Gastrocnemius medialis (tissue), 4 donors: ENCODE results near the gene SOX1. TPM values are rescaled to one million over a fixed set of nuclear protein-coding genes. Genes with fewer than 3 reads are reported as not detected.

ENCODE experiments used
- ATAC-seq, 2 donors: fragments of 150-250 bp; one replicate each; pipeline ENCODE4 v1.9.1; 2016
- DNase-seq, 2 donors: peaks; one replicate each; pipeline ENCODE4 v3.0.0-alpha.2; 2019
- H3K27ac ChIP-seq, 4 donors: fragments of 200-600 bp; sonication (generic); 1 replicate in 1 of 4; 2 replicates in 3 of 4; pipeline ENCODE4 v1.5.1; 2016 to 2018; ENCODE audit warnings: mild to moderate bottlenecking in 2 of 4, moderate library complexity in 1 of 4
- H3K27me3 ChIP-seq, 3 donors: fragments of 200-600 bp; sonication (generic) in 2 of 3; 1 replicate in 1 of 3; 2 replicates in 2 of 3; pipeline versions ENCODE4 v1.5.1 to v1.6.0; 2016 to 2019; ENCODE audit warnings: mild to moderate bottlenecking in 1 of 3, moderate library complexity in 1 of 3
- H3K36me3 ChIP-seq, 2 donors: fragments of 200-600 bp; sonication (generic) in 1 of 2; one replicate each; pipeline ENCODE4 v1.5.1; 2017 to 2018
- H3K4me1 ChIP-seq, 2 donors: fragments of 200-600 bp; sonication (generic) in 1 of 2; one replicate each; pipeline ENCODE4 v1.5.1; 2016 to 2017; ENCODE audit warnings: mild to moderate bottlenecking in 2 of 2
- H3K4me3 ChIP-seq, 4 donors: fragments of 200-600 bp; sonication (generic) in 3 of 4; 1 replicate in 1 of 4; 2 replicates in 3 of 4; pipeline ENCODE4 v1.5.1; 2016 to 2019; ENCODE audit warnings: mild to moderate bottlenecking in 2 of 4
- H3K9me3 ChIP-seq, 3 donors: fragments of 200-600 bp; sonication (generic) in 2 of 3; 1 replicate in 1 of 3; 2 replicates in 2 of 3; pipeline ENCODE4 v1.5.1; 2016 to 2019
- POLR2A ChIP-seq, 2 donors: fragments of 450-650 bp; IDR thresholded peaks; one replicate each; pipeline ENCODE4 v1.6.1; 2017; ENCODE audit warnings: antibody characterized with exemption in 2 of 2, mild to moderate bottlenecking in 2 of 2, moderate library complexity in 2 of 2
- in situ Hi-C, 4 donors: fragments of 200-750 bp; cut with MboI; loops; one replicate each; pipeline versions ENCODE4 v1.15.0 to v1.8.0; 2017; ENCODE audit warnings: low sequenced_read_pairs in 4 of 4
- intact Hi-C: fragments of 100-400 bp; cut with DNase I; formaldehyde crosslinking; loops from one replicate; pipeline ENCODE4 v1.15.1; 2023; ENCODE audit warnings: low total_unique reads
- total RNA-seq, 4 donors: library from RNA; depleted of rRNA; stranded (reverse); fragments of >200 nt; gene quantifications; one replicate each; pipeline versions ENCODE4 v1.1.0 to v1.2.3, GENCODE V29; 2016
- TF ChIP-seq, protein P1 (sequence below), 5 experiments: fragments of 450-650 bp in 3 of 5; fragments of 200-600 bp in 2 of 5; sonication (generic) in 2 of 5; IDR thresholded peaks in 4 of 5; conservative IDR thresholded peaks in 1 of 5; 1 replicate in 4 of 5; 2 replicates in 1 of 5; pipeline ENCODE4 v1.5.1; 2016 to 2019; ENCODE audit warnings: antibody characterized with exemption in 5 of 5, mild to moderate bottlenecking in 3 of 5, moderate library complexity in 3 of 5

The SOX1 gene
- total RNA-seq, 4 donors from 2014 or later, result not detected

DNA sequence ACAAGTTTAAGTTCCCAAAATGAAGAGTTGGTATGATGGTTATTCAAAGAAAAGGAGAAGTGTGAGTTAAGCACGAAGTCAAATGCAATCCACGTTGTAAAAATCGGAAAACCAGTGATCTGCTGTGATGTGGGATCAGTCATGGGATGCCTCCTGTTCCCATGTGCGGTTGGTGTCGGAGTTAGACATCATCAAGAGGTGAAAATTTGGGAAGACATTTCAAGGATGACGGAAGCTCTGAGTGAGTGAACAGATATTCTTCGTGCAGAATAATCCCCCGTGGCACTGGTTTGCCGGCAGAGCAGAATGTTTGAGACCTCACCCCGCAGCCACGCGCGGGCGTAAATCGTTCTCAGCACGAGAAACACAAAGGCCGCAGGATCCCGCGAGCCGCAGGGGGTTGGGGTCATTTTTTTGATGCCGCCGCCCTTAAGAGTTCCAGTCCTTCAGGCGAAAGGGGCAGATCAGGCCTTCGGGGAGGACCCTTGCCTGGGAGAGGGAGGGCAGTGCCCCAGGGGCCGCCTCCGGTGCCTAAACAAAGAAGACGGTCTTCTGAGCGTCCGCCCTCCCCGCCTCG is 13.7 kb upstream of the SOX1 start:
- Histone ChIP-seq H3K4me3 (no peak overlapping the region), H3K27ac (no peak overlapping the region), H3K27me3 (peaks cover 79 to 87% (median 80%) of the 10 kb centered on the region in 3 donors), H3K4me1 (peaks cover 4% of the 10 kb centered on the region in 2 donors), H3K36me3 (no peaks in the 10 kb centered on the region), H3K9me3 (no peaks in the 10 kb centered on the region)
- in situ Hi-C loops (no loop called here), intact Hi-C loops (no loop called here)
- DNase-seq (no peak), ATAC-seq (no peak)
- TF ChIP-seq, protein P1, sequence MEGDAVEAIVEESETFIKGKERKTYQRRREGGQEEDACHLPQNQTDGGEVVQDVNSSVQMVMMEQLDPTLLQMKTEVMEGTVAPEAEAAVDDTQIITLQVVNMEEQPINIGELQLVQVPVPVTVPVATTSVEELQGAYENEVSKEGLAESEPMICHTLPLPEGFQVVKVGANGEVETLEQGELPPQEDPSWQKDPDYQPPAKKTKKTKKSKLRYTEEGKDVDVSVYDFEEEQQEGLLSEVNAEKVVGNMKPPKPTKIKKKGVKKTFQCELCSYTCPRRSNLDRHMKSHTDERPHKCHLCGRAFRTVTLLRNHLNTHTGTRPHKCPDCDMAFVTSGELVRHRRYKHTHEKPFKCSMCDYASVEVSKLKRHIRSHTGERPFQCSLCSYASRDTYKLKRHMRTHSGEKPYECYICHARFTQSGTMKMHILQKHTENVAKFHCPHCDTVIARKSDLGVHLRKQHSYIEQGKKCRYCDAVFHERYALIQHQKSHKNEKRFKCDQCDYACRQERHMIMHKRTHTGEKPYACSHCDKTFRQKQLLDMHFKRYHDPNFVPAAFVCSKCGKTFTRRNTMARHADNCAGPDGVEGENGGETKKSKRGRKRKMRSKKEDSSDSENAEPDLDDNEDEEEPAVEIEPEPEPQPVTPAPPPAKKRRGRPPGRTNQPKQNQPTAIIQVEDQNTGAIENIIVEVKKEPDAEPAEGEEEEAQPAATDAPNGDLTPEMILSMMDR (IDR thresholded peaks at IDR 0.05 in 4 of 5, conservative IDR thresholded peaks at IDR 0.05 in 1 of 5), result no peak
- TF ChIP-seq POLR2A (IDR thresholded peaks at IDR 0.05), result no peak

DNA sequence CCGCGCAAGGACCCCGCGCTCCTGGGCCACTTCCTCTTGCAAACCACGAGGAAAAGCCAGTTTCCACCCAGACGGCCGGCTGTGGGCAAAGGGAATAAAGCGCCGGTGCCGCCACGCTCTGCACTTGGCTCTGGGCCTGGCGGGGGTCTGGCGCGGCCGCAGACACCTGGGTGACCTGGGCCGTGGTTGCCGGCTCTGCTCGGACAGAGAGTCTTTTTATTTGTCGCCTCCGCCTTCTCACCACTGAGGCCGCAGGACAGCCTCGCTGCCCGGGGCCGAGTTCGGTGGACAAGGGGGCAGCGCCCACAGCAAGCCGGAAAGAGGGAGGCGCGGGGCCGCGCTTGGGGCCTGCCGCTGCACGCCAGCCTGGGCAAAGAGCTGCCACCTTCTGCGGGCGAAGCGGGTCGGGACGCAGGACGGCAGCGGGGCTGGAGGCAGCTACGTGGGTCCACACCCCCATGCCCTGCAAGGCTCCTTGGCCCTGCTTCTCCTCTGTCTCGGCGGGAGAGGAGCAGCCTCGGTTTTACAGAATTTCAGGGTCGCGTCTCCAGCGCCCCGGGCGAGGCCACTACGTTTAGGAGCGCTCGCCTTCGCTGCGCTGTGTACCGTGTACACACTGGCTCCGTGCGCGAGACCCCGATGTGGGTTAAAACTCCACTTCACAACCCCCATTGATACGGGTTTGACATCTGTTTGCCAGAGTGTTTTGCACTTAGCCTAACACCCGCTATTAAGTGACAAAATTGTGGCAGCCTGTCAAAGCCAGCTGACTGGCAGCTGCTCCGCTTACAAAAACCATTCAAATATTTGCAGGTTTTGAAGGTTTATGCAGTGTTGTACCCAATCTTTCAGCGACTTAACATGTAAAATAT is 13.0 kb upstream of the SOX1 start:
- no peaks in the 10 kb centered on the region for H3K36me3 ChIP-seq
- peaks cover 79 to 90% (median 87%) of the 10 kb centered on the region in 3 donors for H3K27me3 ChIP-seq
- peak overlapping the region in 1 of 4 donors; percentile 17 for H3K4me3 ChIP-seq
- in situ Hi-C loops (no loop called here), intact Hi-C loops (no loop called here)
- DNase-seq (no peak), ATAC-seq (no peak)
- no peak for TF ChIP-seq POLR2A (IDR thresholded peaks at IDR 0.05)
- TF ChIP-seq, protein P1 (IDR thresholded peaks at IDR 0.05 in 4 of 5, conservative IDR thresholded peaks at IDR 0.05 in 1 of 5), result no peak
- H3K27ac ChIP-seq, result no peak overlapping the region
- H3K4me1 ChIP-seq, result peaks cover 4% of the 10 kb centered on the region in 2 donors
- H3K9me3 ChIP-seq, result no peaks in the 10 kb centered on the region

DNA sequence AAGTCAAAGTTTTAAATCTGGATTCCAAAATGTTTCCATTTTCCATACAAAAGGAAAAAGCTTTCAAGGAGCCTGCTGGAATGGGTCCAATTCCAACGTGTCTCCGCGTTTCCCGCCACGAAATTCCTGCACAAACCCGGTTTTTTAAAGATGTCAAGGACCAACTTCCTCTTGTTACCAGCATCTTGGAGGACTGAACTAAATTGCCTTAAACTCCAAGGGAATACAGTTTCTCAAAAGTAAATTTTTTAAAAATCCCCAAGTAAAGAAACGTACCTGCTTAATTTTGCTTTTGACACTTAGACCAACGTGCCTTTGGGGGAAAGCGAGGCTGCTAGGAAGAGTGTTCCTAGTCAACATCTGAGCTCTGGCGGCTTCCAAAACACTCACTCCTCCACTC is 12.3 kb upstream of the SOX1 start:
- ATAC-seq, result no peak
- peak overlapping the region in 1 of 4 donors; percentile 17 for H3K4me3 ChIP-seq
- H3K9me3 ChIP-seq, result no peaks in the 10 kb centered on the region
- in situ Hi-C loops, result no loop called here
- no peak for DNase-seq
- peaks cover 4% of the 10 kb centered on the region in 2 donors for H3K4me1 ChIP-seq
- no peak overlapping the region for H3K27ac ChIP-seq
- TF ChIP-seq POLR2A (IDR thresholded peaks at IDR 0.05), result no peak
- TF ChIP-seq, protein P1 (IDR thresholded peaks at IDR 0.05 in 4 of 5, conservative IDR thresholded peaks at IDR 0.05 in 1 of 5), result no peak
- H3K36me3 ChIP-seq, result no peaks in the 10 kb centered on the region
- intact Hi-C loops, result no loop called here
- peaks cover 80 to 93% (median 92%) of the 10 kb centered on the region in 3 donors for H3K27me3 ChIP-seq

DNA sequence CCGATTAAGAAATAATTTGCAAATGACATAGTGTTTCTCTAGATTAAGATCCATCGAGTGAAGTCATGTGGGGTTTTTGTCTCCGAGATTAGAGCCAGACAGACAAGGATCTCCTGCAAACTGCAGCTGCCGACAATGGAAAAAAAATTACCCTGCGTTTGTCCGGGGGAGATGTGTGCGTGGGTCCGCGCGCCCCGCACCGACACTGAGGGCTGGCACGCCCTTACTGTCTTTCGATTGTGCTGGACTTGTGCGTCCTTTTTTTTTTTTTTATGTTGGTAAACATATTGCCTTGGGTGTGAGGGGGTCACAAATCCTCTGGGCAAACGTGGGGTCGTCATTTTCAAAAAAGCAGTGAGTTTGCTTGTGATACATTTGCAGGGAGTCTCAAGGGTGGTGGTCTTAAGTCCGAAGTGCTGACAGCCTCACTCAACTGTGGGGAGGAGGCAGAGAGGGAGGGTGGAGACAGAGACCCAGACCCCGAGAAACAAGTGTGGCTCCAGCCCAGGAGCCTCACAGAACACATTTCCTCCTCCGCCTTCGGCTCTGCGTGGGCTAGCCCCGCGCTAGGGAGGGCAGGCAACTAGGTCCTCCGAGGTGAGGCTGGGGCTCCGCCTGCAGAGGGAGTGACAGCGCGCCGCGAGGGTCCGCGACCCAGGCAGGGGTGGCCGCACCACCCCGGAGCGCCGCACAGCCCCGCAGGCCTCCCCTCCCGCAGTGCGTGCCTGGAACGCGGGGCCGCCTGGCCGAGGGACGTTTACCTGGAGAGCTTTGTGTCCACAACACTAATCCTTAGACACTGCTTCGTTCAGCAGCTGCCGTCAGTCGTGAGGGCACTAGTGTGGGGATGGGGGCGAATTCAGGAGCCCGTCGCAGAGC is 11.7 kb upstream of the SOX1 start:
- Histone ChIP-seq H3K36me3 (no peaks in the 10 kb centered on the region), H3K4me1 (peaks cover 4% of the 10 kb centered on the region in 2 donors), H3K27me3 (peaks cover 87 to 96% (median 94%) of the 10 kb centered on the region in 3 donors), H3K9me3 (no peaks in the 10 kb centered on the region), H3K4me3 (peak overlapping the region in 1 of 4 donors; percentile 17), H3K27ac (no peak overlapping the region)
- no peak for DNase-seq
- intact Hi-C loops, result no loop called here
- no peak for TF ChIP-seq POLR2A (IDR thresholded peaks at IDR 0.05)
- TF ChIP-seq, protein P1 (IDR thresholded peaks at IDR 0.05 in 4 of 5, conservative IDR thresholded peaks at IDR 0.05 in 1 of 5), result no peak
- in situ Hi-C loops, result no loop called here
- no peak for ATAC-seq
